Measurements from ENCODE around the gene IL22. TPM values are rescaled to one million over a fixed set of nuclear protein-coding genes. Genes with fewer than 3 reads are reported as not detected.

Gene IL22
- total and polyA plus RNA-seq, 2 donors (not counting 1 experiment from before 2014, with no cell fraction given), result not detected

- H3K4me1 ChIP-seq (ENCODE audit: control insufficient read depth in 2 of 2, insufficient read depth in 2 of 2, low read length in 2 of 2), result no peaks in the 10 kb centered on the region
- no peak overlapping the region for H3K27ac Mint-ChIP-seq
- POLR2A ChIA-PET, result no interaction called here
- H3K4me3 Mint-ChIP-seq, result no peak overlapping the region
- H3K27me3 Mint-ChIP-seq, result peaks cover 19% of the 10 kb centered on the region
- 100% methylated on average over 3 of the region's 5 CpGs for WGBS (ENCODE audit: insufficient coverage)
- no peaks in the 10 kb centered on the region for H3K36me3 ChIP-seq (replicated peaks in 1 of 2; ENCODE audit: control extremely low read depth in 1 of 2, control insufficient read depth in 1 of 2, extremely low read depth in 1 of 2, insufficient read depth in 2 of 2, low read length in 1 of 2)
- H3K9ac ChIP-seq (ENCODE audit: low read length), result no peak overlapping the region
- no peaks in the 10 kb centered on the region for H4K20me1 ChIP-seq (ENCODE audit: control insufficient read depth, insufficient read depth, low read length, poor library complexity, severe bottlenecking)
- H3K27me3 ChIP-seq (replicated peaks in 1 of 4; ENCODE audit: control extremely low read depth in 1 of 4, control insufficient read depth in 3 of 4, insufficient read depth in 4 of 4, low read length in 3 of 4), result peaks cover 0 to 3% (median 0%) of the 10 kb centered on the region in 4 experiments
- H3K4me1 Mint-ChIP-seq, result no peaks in the 10 kb centered on the region
- intact Hi-C loops (cut with micrococcal nuclease), result no loop called here
- no peak for DNase-seq
- no peaks in the 10 kb centered on the region for H3K9me3 ChIP-seq (ENCODE audit: control extremely low read depth in 1 of 3, control insufficient read depth in 2 of 3, insufficient read depth in 1 of 3, low read length in 2 of 3)
- H3K4me2 ChIP-seq (replicated peaks; ENCODE audit: low read depth, low read length, poor library complexity, severe bottlenecking), result no peak overlapping the region
- H3K27ac ChIP-seq (ENCODE audit: low read length in 2 of 2), result no peak overlapping the region
- no peak overlapping the region for H2AFZ ChIP-seq (ENCODE audit: insufficient read depth, low read depth, low read length, poor library complexity, severe bottlenecking)
- no peaks in the 10 kb centered on the region for H3K9me3 Mint-ChIP-seq (ENCODE audit: insufficient read depth)
- H3K79me2 ChIP-seq (ENCODE audit: control insufficient read depth, insufficient read depth, low read length), result no peaks in the 10 kb centered on the region
- TF ChIP-seq EZH2 (IDR thresholded peaks at IDR 0.05; ENCODE audit: borderline replicate concordance, insufficient read depth, low read depth, low read length, poor library complexity, severe bottlenecking), result no peak
- TF ChIP-seq, protein P1, sequence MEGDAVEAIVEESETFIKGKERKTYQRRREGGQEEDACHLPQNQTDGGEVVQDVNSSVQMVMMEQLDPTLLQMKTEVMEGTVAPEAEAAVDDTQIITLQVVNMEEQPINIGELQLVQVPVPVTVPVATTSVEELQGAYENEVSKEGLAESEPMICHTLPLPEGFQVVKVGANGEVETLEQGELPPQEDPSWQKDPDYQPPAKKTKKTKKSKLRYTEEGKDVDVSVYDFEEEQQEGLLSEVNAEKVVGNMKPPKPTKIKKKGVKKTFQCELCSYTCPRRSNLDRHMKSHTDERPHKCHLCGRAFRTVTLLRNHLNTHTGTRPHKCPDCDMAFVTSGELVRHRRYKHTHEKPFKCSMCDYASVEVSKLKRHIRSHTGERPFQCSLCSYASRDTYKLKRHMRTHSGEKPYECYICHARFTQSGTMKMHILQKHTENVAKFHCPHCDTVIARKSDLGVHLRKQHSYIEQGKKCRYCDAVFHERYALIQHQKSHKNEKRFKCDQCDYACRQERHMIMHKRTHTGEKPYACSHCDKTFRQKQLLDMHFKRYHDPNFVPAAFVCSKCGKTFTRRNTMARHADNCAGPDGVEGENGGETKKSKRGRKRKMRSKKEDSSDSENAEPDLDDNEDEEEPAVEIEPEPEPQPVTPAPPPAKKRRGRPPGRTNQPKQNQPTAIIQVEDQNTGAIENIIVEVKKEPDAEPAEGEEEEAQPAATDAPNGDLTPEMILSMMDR (IDR thresholded peaks at IDR 0.05), result no peak
- H3K4me3 ChIP-seq (ENCODE audit: control extremely low read depth in 1 of 5, extremely low read depth in 1 of 5, insufficient read depth in 1 of 5, low read depth in 2 of 5, low read length in 4 of 5), result no peak overlapping the region
- no peak for ATAC-seq (ENCODE audit: low read depth)
- CTCF ChIA-PET, result interaction anchor here (1.0 kb wide), 1 partner anchor 64 kb away, joined by 3 read pairs; no protein-coding TSS in a partner anchor
Observed at GRCh38 chr12:68252077-68252476, 1.3 kb downstream of the IL22 start.

DNA sequence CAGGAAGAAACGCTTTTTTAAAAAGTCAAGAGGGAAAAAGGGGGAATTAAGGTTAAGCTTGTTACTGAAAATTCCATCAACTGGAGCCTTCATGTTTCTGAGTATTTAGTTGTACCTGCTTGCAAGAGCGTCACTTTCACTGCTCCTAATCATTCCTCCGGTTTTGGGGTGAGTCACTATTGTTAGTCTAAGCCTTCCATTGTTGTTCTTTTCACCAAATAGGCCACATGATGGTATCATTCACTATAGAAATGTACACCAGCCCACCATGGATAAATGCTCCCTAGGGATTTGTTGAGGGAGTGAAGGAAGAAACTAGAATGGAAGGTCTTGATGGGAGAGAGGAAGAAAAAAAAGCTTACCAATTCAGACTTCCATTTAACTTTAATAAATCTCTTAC lies 3.0 kb downstream of the IL22 start:
- intact Hi-C loops (cut with micrococcal nuclease), result no loop called here
- H3K4me3 Mint-ChIP-seq, result no peak overlapping the region
- Histone ChIP-seq H3K27ac (ENCODE audit: low read length in 2 of 2) (no peak overlapping the region), H3K79me2 (ENCODE audit: control insufficient read depth, insufficient read depth, low read length) (no peaks in the 10 kb centered on the region), H3K36me3 (replicated peaks in 1 of 2; ENCODE audit: control extremely low read depth in 1 of 2, control insufficient read depth in 1 of 2, extremely low read depth in 1 of 2, insufficient read depth in 2 of 2, low read length in 1 of 2) (no peaks in the 10 kb centered on the region), H3K27me3 (replicated peaks in 1 of 4; ENCODE audit: control extremely low read depth in 1 of 4, control insufficient read depth in 3 of 4, insufficient read depth in 4 of 4, low read length in 3 of 4) (peaks cover 0 to 3% (median 0%) of the 10 kb centered on the region in 4 experiments), H2AFZ (ENCODE audit: insufficient read depth, low read depth, low read length, poor library complexity, severe bottlenecking) (no peak overlapping the region), H3K9ac (ENCODE audit: low read length) (no peak overlapping the region), H3K9me3 (ENCODE audit: control extremely low read depth in 1 of 3, control insufficient read depth in 2 of 3, insufficient read depth in 1 of 3, low read length in 2 of 3) (no peaks in the 10 kb centered on the region), H4K20me1 (ENCODE audit: control insufficient read depth, insufficient read depth, low read length, poor library complexity, severe bottlenecking) (no peaks in the 10 kb centered on the region), H3K4me2 (replicated peaks; ENCODE audit: low read depth, low read length, poor library complexity, severe bottlenecking) (no peak overlapping the region), H3K4me3 (ENCODE audit: control extremely low read depth in 1 of 5, extremely low read depth in 1 of 5, insufficient read depth in 1 of 5, low read depth in 2 of 5, low read length in 4 of 5) (no peak overlapping the region), H3K4me1 (ENCODE audit: control insufficient read depth in 2 of 2, insufficient read depth in 2 of 2, low read length in 2 of 2) (no peaks in the 10 kb centered on the region)
- ChIA-PET CTCF (interaction anchor here (0.6 to 3.1 kb wide), 2 partner anchors 14 to 70 kb away, joined by 4 to 8 read pairs; no protein-coding TSS in a partner anchor), POLR2A (no interaction called here)
- no peaks in the 10 kb centered on the region for H3K9me3 Mint-ChIP-seq (ENCODE audit: insufficient read depth)
- H3K4me1 Mint-ChIP-seq, result no peaks in the 10 kb centered on the region
- DNase-seq (no peak), ATAC-seq (ENCODE audit: low read depth) (no peak)
- H3K27me3 Mint-ChIP-seq, result peaks cover 24% of the 10 kb centered on the region
- no peak overlapping the region for H3K27ac Mint-ChIP-seq
- no peak for TF ChIP-seq EZH2 (IDR thresholded peaks at IDR 0.05; ENCODE audit: borderline replicate concordance, insufficient read depth, low read depth, low read length, poor library complexity, severe bottlenecking)
- TF ChIP-seq, protein P1 (IDR thresholded peaks at IDR 0.05), result no peak
- no CpG with 5 or more reads among the region's 3 CpGs for WGBS (ENCODE audit: insufficient coverage)
